LNCAP (cell line): Measurements from ENCODE around the gene MAG.

Source experiments
- TF ChIP-seq, protein P1 (sequence below): fragments of 450-650 bp; IDR thresholded peaks from 2 replicates; pipeline ENCODE4 v1.5.1; 2017; ENCODE audit warnings: mild to moderate bottlenecking

The MAG gene, protein sequence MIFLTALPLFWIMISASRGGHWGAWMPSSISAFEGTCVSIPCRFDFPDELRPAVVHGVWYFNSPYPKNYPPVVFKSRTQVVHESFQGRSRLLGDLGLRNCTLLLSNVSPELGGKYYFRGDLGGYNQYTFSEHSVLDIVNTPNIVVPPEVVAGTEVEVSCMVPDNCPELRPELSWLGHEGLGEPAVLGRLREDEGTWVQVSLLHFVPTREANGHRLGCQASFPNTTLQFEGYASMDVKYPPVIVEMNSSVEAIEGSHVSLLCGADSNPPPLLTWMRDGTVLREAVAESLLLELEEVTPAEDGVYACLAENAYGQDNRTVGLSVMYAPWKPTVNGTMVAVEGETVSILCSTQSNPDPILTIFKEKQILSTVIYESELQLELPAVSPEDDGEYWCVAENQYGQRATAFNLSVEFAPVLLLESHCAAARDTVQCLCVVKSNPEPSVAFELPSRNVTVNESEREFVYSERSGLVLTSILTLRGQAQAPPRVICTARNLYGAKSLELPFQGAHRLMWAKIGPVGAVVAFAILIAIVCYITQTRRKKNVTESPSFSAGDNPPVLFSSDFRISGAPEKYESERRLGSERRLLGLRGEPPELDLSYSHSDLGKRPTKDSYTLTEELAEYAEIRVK

GRCh38 chr19:35291916-35292315 is at the start of gene MAG:
MAG (plus strand) TSS chr19:35292161; CDS start chr19:35295409, 3,248 bp downstream.
- TF ChIP-seq, protein P1, sequence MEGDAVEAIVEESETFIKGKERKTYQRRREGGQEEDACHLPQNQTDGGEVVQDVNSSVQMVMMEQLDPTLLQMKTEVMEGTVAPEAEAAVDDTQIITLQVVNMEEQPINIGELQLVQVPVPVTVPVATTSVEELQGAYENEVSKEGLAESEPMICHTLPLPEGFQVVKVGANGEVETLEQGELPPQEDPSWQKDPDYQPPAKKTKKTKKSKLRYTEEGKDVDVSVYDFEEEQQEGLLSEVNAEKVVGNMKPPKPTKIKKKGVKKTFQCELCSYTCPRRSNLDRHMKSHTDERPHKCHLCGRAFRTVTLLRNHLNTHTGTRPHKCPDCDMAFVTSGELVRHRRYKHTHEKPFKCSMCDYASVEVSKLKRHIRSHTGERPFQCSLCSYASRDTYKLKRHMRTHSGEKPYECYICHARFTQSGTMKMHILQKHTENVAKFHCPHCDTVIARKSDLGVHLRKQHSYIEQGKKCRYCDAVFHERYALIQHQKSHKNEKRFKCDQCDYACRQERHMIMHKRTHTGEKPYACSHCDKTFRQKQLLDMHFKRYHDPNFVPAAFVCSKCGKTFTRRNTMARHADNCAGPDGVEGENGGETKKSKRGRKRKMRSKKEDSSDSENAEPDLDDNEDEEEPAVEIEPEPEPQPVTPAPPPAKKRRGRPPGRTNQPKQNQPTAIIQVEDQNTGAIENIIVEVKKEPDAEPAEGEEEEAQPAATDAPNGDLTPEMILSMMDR, result no peak

DNA sequence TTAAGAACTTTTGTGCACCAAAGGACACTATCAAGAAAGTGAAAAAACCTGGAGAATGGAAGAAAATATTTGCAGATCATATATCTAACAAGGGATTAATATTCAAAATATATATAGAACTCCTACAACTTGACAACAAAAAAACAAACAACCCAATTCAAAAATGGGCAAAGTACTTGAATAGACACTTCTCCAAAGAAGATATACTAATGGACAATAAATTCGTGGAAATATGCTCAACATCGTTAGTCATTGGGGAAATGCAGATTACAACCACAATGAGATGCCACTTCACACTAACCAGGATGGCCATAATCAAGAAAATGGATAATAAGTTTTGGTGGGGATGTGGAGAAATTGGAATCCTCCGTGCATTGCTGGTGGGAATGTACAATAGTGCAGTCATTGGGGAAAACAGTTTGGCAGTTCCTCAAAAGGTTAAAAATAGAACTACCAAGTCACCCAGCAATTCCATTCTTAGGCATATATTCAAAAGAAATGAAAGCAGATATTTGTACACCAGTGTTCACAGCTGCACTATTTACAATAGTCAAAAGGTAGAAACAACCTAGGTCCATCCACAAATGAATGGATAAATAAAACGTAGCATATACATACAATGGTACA is 45.4 kb upstream of the MAG start:
- TF ChIP-seq, protein P1, result no peak

GRCh38 chr19:35247526-35248309 is 44.2 kb upstream of the MAG start:
- TF ChIP-seq, protein P1, result peak; percentile 51

- TF ChIP-seq, protein P1, result no peak
Measured at GRCh38 chr19:35248310-35249145, 43.4 kb upstream of the MAG start, which contains the start of gene LSR. LSR (plus strand) TSS chr19:35249002; CDS start chr19:35249023, 21 bp downstream.

DNA sequence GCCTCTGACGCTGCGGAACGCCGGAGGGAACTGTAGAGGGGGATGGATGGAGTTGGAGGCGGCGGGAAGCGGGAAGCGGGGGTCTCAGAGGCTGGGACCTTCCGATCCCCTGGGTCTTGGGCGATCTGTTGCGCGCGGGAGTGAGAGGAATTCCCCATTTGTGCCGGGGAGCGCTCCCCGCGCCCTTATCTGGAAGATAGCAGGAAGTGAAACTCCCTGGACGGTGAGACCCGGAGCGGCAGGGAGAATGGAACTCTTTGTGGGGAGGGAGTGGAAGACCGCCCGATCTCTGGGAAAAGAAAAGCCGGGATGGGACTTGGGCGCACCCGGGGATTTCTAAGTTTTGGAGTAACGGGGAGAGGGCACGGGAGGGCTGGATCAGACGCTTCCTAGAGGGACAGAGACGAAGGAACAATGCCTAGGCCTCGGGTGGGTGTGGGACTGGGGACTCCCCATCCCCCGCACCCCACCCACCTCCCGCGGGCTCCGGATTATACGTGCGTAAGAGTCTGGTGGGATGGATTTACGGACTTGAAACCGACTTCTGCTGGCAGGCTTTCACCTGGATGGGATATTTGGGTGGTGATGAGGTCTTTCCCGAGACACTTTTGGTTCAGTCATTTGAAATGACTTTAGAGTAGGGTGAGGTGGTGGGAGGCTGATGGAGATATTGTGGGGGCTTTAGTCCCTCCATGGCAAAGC is 42.7 kb upstream of the MAG start:
- TF ChIP-seq, protein P1, result no peak

DNA sequence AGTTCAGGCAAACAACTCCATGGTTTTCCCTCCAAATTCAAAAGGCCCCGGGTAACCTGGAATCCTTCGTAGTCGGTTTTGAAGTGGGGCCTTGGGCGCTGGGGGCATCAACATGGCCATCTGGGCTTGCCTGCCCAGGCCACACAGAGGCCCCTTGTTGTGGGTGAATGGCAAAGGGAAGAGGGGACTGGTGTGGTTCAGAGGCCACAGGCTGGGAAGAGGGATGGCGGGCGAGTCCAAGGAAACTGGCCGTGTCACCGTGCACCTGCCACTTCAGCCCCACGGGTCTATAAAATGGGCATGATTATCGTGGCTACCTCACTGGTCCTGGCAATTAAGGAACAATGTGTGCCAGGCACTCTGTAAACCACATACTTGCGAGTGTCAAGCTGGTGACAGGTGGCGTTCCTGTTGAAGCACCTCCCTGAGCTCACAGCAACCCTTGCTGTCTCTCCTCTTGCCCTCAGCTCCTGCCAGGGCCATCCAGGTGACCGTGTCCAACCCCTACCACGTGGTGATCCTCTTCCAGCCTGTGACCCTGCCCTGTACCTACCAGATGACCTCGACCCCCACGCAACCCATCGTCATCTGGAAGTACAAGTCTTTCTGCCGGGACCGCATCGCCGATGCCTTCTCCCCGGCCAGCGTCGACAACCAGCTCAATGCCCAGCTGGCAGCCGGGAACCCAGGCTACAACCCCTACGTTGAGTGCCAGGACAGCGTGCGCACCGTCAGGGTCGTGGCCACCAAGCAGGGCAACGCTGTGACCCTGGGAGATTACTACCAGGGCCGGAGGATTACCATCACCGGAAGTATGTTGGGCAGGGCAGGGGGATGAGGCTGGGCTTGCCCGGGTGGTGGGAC is 41.9 kb upstream of the MAG start:
- TF ChIP-seq, protein P1, result no peak
